ENCODE measurements around the gene ZNHIT1.

The ZNHIT1 gene

DNA sequence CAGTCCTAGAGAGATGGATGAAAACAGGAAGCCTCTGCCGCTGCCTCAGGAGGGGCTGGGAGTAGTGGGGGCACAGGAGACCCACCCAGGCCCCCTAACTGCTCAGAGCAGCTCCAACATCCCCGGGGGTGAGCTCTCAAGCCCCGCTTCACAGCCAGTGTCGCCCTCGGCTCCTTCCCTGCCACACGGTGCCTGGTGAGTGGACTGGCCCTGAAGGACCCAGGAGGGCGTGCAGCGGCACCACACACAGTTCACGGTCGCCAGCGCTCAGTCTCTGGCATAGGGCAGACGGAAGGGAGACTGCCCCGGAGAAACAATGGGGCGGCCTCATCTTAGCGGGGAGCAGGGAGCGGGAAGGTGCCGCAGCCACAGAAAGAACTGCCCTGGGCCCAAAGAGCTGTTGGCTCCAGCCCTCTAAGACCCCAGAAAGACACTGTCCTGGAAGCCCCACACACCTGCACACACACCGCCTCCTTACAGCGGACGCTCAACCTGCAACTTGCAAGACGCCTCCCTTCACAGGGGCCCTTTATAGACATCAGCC lies 18.4 kb downstream of the ZNHIT1 start:
- POLR2A ChIA-PET = interaction anchor here (0.8 kb wide), 1 partner anchor 46 kb away, joined by 3 read pairs; no protein-coding TSS in a partner anchor
- no peak for DNase-seq (ENCODE audit: extremely low spot score)
- CTCF ChIA-PET = no interaction called here
- TF ChIP-seq NFRKB (IDR thresholded peaks at IDR 0.05) (no peak), SUZ12 (IDR thresholded peaks at IDR 0.05) (no peak), ZNF384 (IDR thresholded peaks at IDR 0.05) (no peak), FOXM1 (IDR thresholded peaks at IDR 0.05; ENCODE audit: borderline replicate concordance) (no peak), HDGF (IDR thresholded peaks at IDR 0.05; ENCODE audit: borderline replicate concordance) (no peak), TARDBP (IDR thresholded peaks at IDR 0.05) (no peak), FOXK2 (IDR thresholded peaks at IDR 0.05) (no peak), LEF1 (IDR thresholded peaks at IDR 0.05; ENCODE audit: borderline replicate concordance) (no peak), CTBP1 (IDR thresholded peaks at IDR 0.05; ENCODE audit: borderline replicate concordance) (no peak), SP1 (IDR thresholded peaks at IDR 0.05) (no peak), ELF4 (IDR thresholded peaks at IDR 0.05) (no peak), ARNT (IDR thresholded peaks at IDR 0.05) (no peak), BHLHE40 (IDR thresholded peaks at IDR 0.05; ENCODE audit: borderline replicate concordance) (no peak), L3MBTL2 (conservative IDR thresholded peaks at IDR 0.05) (no peak)
- TF ChIP-seq, protein P1, sequence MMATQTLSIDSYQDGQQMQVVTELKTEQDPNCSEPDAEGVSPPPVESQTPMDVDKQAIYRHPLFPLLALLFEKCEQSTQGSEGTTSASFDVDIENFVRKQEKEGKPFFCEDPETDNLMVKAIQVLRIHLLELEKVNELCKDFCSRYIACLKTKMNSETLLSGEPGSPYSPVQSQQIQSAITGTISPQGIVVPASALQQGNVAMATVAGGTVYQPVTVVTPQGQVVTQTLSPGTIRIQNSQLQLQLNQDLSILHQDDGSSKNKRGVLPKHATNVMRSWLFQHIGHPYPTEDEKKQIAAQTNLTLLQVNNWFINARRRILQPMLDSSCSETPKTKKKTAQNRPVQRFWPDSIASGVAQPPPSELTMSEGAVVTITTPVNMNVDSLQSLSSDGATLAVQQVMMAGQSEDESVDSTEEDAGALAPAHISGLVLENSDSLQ (IDR thresholded peaks at IDR 0.05) = no peak

DNA sequence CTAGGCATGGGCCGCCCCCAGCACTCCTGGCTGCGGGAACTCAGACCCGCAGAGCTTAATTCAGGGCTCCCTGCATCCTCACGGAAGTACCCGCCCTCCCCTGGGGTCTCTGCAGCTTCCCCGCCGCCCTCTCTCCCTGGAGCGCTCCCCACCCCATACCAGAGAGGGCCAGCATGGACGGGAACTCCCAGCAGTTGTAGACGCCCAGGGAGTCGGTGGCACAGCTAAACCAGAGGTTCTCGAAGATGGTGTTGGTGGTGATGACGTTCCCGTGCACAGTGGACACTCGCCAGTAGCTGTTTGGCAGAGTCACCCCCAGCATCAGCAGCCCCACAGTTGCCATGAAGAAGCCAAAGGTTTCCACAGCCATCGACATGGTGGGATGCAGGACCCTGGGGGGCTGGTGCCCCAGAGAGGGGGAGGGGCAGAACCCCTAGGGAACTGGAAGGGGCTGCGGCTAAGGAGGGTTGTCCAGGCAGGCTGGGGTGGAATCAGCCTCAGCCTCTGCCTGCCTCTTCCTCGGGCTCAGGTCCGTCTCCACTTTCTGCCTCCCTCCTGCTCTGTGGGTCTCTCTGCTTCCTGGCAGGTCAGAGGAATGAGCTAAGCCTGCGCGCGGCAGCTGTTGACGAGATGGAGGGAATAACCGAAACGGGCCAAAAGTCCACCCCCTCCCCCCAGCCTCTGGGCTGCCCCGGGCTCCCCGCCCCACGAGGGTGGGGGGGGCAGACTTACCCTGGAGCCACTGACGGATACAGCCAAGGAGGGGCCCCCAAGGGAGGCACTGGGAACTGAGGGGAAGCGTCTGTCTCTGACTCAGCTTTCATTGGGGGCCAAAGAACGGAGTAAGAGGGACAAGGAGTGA lies 19.5 kb downstream of the ZNHIT1 start, which contains the start of gene CLDN15:
TSS of gene CLDN15 (minus strand) at position 597 of the 862 bp plus-strand sequence. CDS start at position 376, 221 bp downstream.
- DNase-seq (ENCODE audit: extremely low spot score) = no peak
- ChIA-PET CTCF (no interaction called here), POLR2A (interaction anchor here (0.8 to 1.4 kb wide), 2 partner anchors 20 to 45 kb away, joined by 3 to 4 read pairs; partner anchors contain the start of genes PLOD3 and ZNHIT1)
- TF ChIP-seq FOXM1 (IDR thresholded peaks at IDR 0.05; ENCODE audit: borderline replicate concordance) = no peak
- TF ChIP-seq, protein P1 (IDR thresholded peaks at IDR 0.05) = no peak
- no peak for TF ChIP-seq SUZ12 (IDR thresholded peaks at IDR 0.05)
- no peak for TF ChIP-seq FOXK2 (IDR thresholded peaks at IDR 0.05)
- TF ChIP-seq FOXA1 (IDR thresholded peaks at IDR 0.05) = no peak
- no peak for TF ChIP-seq BHLHE40 (IDR thresholded peaks at IDR 0.05; ENCODE audit: borderline replicate concordance)
- no peak for TF ChIP-seq NFRKB (IDR thresholded peaks at IDR 0.05)
- TF ChIP-seq CTBP1 (IDR thresholded peaks at IDR 0.05; ENCODE audit: borderline replicate concordance) = no peak
- TF ChIP-seq L3MBTL2 (conservative IDR thresholded peaks at IDR 0.05) = no peak
- TF ChIP-seq HDGF (IDR thresholded peaks at IDR 0.05; ENCODE audit: borderline replicate concordance) = no peak
- TF ChIP-seq ELF4 (IDR thresholded peaks at IDR 0.05) = no peak
- no peak for TF ChIP-seq TARDBP (IDR thresholded peaks at IDR 0.05)

DNA sequence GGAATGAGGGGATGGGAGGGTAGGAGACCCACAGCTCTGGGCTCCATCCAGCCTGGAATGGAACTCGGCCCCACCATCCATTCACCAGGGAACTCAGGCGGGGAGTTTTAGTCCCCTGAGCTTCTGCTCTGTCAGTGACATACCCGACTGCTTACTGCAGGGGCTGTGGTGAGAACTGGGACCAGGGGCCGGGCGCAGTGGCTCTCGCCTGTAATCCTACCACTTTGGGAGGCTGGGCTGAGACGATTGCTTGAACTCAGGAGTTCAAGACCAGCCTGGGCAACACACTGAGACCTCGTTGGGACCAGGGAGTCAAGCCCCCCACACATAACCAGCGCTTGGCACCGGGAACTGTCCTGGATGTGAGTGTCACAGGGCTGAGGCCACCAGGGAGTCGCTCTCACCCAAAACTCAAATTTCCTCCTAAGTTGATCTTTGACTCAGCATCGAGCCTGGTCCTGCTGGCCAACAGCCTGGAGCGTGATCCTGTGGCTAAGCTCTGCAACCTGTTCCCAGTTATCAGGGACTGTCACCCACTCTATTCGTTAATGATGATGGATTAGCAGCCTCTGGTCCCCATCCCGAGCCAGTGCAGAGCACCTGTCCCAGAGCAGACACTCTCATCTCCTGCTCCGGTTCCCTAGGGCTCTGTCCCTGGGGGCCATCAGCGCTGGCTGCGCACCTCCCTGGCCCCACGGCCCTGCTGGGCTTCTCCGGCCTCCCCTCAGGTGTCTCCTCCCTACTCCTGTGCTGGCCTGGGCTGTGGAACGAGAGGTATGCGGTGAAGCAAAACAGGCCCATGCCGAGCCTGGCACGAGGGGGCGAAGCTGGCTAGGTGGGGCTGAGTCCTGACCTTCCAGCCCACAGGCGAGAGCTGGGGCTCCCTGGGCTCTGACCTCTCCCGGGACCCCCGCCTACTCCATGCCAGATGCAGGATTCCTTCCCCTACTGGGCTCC lies 20.5 kb downstream of the ZNHIT1 start:
- no peak for DNase-seq (ENCODE audit: extremely low spot score)
- POLR2A ChIA-PET = interaction anchor here (1.4 kb wide), 1 partner anchor 21 kb away, joined by 4 read pairs; the partner anchor contains the start of genes PLOD3 and ZNHIT1
- CTCF ChIA-PET = interaction anchor here (0.6 kb wide), 1 partner anchor 100 kb away, joined by 3 read pairs; no protein-coding TSS in a partner anchor
- TF ChIP-seq, protein P1 (IDR thresholded peaks at IDR 0.05) = no peak
- no peak for TF ChIP-seq HDGF (IDR thresholded peaks at IDR 0.05; ENCODE audit: borderline replicate concordance)
- TF ChIP-seq SUZ12 (IDR thresholded peaks at IDR 0.05) = no peak
- no peak for TF ChIP-seq LEF1 (IDR thresholded peaks at IDR 0.05; ENCODE audit: borderline replicate concordance)

DNA sequence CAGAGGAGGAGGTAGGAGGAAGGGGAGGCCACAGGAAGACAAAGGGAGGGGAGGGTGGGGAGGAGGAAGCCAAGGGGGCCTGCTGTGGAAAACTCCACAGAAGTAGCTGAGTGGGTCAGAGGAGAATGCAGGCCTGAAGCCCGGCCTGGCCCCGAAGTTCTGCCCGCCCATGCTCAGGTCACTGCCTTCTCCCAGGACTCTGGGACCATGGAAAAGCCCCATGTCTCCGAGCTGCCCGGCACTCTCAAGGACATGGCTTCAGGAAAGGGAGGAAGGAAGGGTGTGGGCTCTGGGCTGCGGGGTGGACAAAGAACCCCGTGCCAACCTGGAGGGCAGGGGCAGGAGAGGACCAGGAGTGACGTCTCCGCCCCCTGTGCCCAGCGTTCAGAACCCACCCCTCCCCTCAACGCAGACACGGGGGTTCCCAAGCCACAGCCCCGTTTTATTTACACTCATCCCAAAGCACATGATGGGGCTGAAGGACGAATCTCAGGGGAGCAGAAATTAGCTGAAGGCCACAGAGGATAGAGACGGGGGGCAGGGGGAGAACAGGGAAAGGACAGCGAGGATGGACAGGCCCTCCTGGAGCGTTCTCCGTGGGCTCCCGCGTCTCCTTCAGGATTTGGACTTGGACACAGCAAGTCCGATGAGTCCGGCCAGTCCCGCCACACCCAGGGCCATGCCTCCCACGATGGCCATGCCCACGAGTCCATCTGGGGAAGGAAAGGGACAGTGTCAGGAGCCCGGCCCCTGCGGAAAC lies 21.4 kb downstream of the ZNHIT1 start:
- no peak for DNase-seq (ENCODE audit: extremely low spot score)
- TF ChIP-seq FOXM1 (IDR thresholded peaks at IDR 0.05; ENCODE audit: borderline replicate concordance) (no peak), NFRKB (IDR thresholded peaks at IDR 0.05) (no peak), CTBP1 (IDR thresholded peaks at IDR 0.05; ENCODE audit: borderline replicate concordance) (no peak), TARDBP (IDR thresholded peaks at IDR 0.05) (no peak), ZNF384 (IDR thresholded peaks at IDR 0.05) (no peak), BHLHE40 (IDR thresholded peaks at IDR 0.05; ENCODE audit: borderline replicate concordance) (no peak), FOXK2 (IDR thresholded peaks at IDR 0.05) (no peak), ARNT (IDR thresholded peaks at IDR 0.05) (no peak), HDGF (IDR thresholded peaks at IDR 0.05; ENCODE audit: borderline replicate concordance) (no peak), L3MBTL2 (conservative IDR thresholded peaks at IDR 0.05) (no peak), SP1 (IDR thresholded peaks at IDR 0.05) (no peak), LEF1 (IDR thresholded peaks at IDR 0.05; ENCODE audit: borderline replicate concordance) (no peak), SUZ12 (IDR thresholded peaks at IDR 0.05) (no peak), ELF4 (IDR thresholded peaks at IDR 0.05) (no peak), FOXA1 (IDR thresholded peaks at IDR 0.05) (no peak)
- TF ChIP-seq, protein P1 (IDR thresholded peaks at IDR 0.05) = no peak
- POLR2A ChIA-PET = no interaction called here
- CTCF ChIA-PET = no interaction called here

Measured in HEK293T (cell line).